PC-9 (cell line): ENCODE data around the gene MATCAP1. TPM values are rescaled to one million over a fixed set of nuclear protein-coding genes. Genes with fewer than 3 reads are reported as not detected.

Source experiments
- BruUV-seq: library from RNA; stranded (reverse); fragments of 400-500 nt; replicated peaks from 2 replicates; lab custom pipeline; 2021; lab: Mats Ljungman, UMichigan
- CTCF ChIA-PET: fragments of 300-600 bp; sonication (Branson Sonifier 250); formaldehyde crosslinking; loops from one replicate; lab custom pipeline; 2022; ENCODE audit warnings: antibody characterized with exemption; lab: Charles Lee
- POLR2A ChIA-PET: fragments of 300-600 bp; sonication (Branson Sonifier 250); formaldehyde crosslinking; loops from one replicate; lab custom pipeline; 2022; ENCODE audit warnings: antibody characterized with exemption; ENCODE audit not compliant: unreplicated experiment; lab: Charles Lee
- DNase-seq, 2 experiments: peaks; one replicate each; pipeline versions ENCODE4 v3.0.0 to v3.0.0-alpha.2; 2015 to 2022; ENCODE audit warnings: mixed read lengths in 1 of 2
- H2AFZ ChIP-seq: fragments of 200-600 bp; sonication (generic); 2 replicates; pipeline ENCODE4 v1.8.1; 2017; ENCODE audit warnings: antibody characterized with exemption
- H3F3A ChIP-seq: fragments of 200-600 bp; sonication (generic); 2 replicates; pipeline ENCODE4 v1.8.1; 2017; ENCODE audit warnings: antibody characterized with exemption, mild to moderate bottlenecking, low read depth; ENCODE audit not compliant: insufficient read depth
- H3K27ac ChIP-seq: fragments of 200-600 bp; sonication (generic); 2 replicates; pipeline ENCODE4 v1.6.1; 2016; ENCODE audit warnings: mixed run types
- H3K27me3 ChIP-seq: fragments of 200-600 bp; sonication (generic); 2 replicates; pipeline ENCODE4 v1.6.1; 2016; ENCODE audit warnings: low read depth, mixed run types; ENCODE audit not compliant: insufficient read depth
- H3K36me3 ChIP-seq: fragments of 200-600 bp; sonication (generic); 2 replicates; pipeline ENCODE4 v1.6.1; 2016; ENCODE audit warnings: low read depth, mixed run types
- H3K4me1 ChIP-seq: fragments of 200-600 bp; sonication (generic); replicated peaks from 2 replicates; pipeline ENCODE4 v1.6.1; 2016; ENCODE audit warnings: mixed run types; ENCODE audit not compliant: insufficient read depth
- H3K4me2 ChIP-seq: fragments of 200-600 bp; sonication (generic); 2 replicates; pipeline ENCODE4 v1.6.1; 2017; ENCODE audit warnings: mixed run types
- H3K4me3 ChIP-seq: fragments of 200-600 bp; sonication (generic); 2 replicates; pipeline ENCODE4 v1.6.1; 2016; ENCODE audit warnings: mixed run types
- H3K79me2 ChIP-seq: fragments of 200-600 bp; sonication (generic); 2 replicates; pipeline ENCODE4 v1.6.1; 2017; ENCODE audit warnings: low read depth, mixed run types
- H3K9me2 ChIP-seq: fragments of 200-600 bp; sonication (generic); 2 replicates; pipeline ENCODE4 v1.8.1; 2017; ENCODE audit warnings: mild to moderate bottlenecking; ENCODE audit not compliant: insufficient read depth
- H3K9me3 ChIP-seq: fragments of 200-600 bp; sonication (generic); 2 replicates; pipeline ENCODE4 v1.8.1; 2016; ENCODE audit warnings: low read depth; ENCODE audit not compliant: insufficient read depth
- H4K20me1 ChIP-seq: fragments of 200-600 bp; sonication (generic); 2 replicates; pipeline ENCODE4 v1.8.1; 2017; ENCODE audit not compliant: insufficient read depth
- EZH2 ChIP-seq: fragments of 200-600 bp; sonication (generic); IDR thresholded peaks from 2 replicates; pipeline ENCODE4 v1.8.0; 2017; ENCODE audit warnings: antibody characterized with exemption, low read depth
- intact Hi-C: fragments of 100-400 bp; cut with micrococcal nuclease; formaldehyde crosslinking; loops from one replicate; pipeline ENCODE4 v1.10.0; 2022; ENCODE audit not compliant: unreplicated experiment
- total RNA-seq: library from RNA; stranded (reverse); gene quantifications from 2 replicates; pipeline ENCODE4 v1.2.3, GENCODE V29; 2021
- TF ChIP-seq, protein P1 (sequence below): fragments of 200-600 bp; sonication (generic); conservative IDR thresholded peaks from 2 replicates; pipeline ENCODE4 v1.6.1; 2017; ENCODE audit warnings: mixed run types, antibody characterized with exemption, mild to moderate bottlenecking, moderate library complexity

MATCAP1 gene
- total RNA-seq, 1 experiment from 2014 or later, result 24.6 TPM

- Histone ChIP-seq H3K4me1 (peaks cover 44% of the 10 kb centered on the region), H3K27me3 (no peaks in the 10 kb centered on the region), H3K36me3 (0 out of 2 replicates have a peak, but pooled peaks cover 4% of the 10 kb centered on the region), H3K4me3 (no peak overlapping the region), H4K20me1 (peaks cover 11% of the 10 kb centered on the region; the same call in 1 of the 2 replicates), H3K9me2 (no peaks in the 10 kb centered on the region), H3K4me2 (no peak overlapping the region), H2AFZ (no peak overlapping the region), H3K9me3 (no peaks in the 10 kb centered on the region), H3K79me2 (peaks cover 16% of the 10 kb centered on the region), H3K27ac (no peak overlapping the region), H3F3A (peaks cover 46% of the 10 kb centered on the region)
- no peak for DNase-seq
- no peak for TF ChIP-seq EZH2
- TF ChIP-seq, protein P1, sequence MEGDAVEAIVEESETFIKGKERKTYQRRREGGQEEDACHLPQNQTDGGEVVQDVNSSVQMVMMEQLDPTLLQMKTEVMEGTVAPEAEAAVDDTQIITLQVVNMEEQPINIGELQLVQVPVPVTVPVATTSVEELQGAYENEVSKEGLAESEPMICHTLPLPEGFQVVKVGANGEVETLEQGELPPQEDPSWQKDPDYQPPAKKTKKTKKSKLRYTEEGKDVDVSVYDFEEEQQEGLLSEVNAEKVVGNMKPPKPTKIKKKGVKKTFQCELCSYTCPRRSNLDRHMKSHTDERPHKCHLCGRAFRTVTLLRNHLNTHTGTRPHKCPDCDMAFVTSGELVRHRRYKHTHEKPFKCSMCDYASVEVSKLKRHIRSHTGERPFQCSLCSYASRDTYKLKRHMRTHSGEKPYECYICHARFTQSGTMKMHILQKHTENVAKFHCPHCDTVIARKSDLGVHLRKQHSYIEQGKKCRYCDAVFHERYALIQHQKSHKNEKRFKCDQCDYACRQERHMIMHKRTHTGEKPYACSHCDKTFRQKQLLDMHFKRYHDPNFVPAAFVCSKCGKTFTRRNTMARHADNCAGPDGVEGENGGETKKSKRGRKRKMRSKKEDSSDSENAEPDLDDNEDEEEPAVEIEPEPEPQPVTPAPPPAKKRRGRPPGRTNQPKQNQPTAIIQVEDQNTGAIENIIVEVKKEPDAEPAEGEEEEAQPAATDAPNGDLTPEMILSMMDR, result no peak
- ChIA-PET POLR2A (interaction anchor here (0.6 to 0.7 kb wide), 2 partner anchors 64 to 191 kb away, joined by 4 to 5 read pairs; partner anchors contain the start of gene TPPP3), CTCF (interaction anchor here (0.7 kb wide), 3 partner anchors 9 to 45 kb away, joined by 3 to 8 read pairs (median 6); no protein-coding TSS in a partner anchor)
- no TSS peak for BruUV-seq
- intact Hi-C loops, result no loop called here
These were observed 17.9 kb upstream of the MATCAP1 start for GRCh38 chr16:67201411-67202345.

GRCh38 chr16:67200491-67200890 is 16.7 kb upstream of the MATCAP1 start:
- peak overlapping the region; percentile 89 for H3K4me3 ChIP-seq
- H3K27me3 ChIP-seq, result no peaks in the 10 kb centered on the region
- BruUV-seq, result no TSS peak
- ChIA-PET POLR2A (interaction anchor here (0.6 to 0.8 kb wide), 3 partner anchors 46 to 241 kb away, joined by 4 to 19 read pairs (median 11); partner anchors contain the start of gene TPPP3), CTCF (interaction anchor here (0.6 kb wide), 1 partner anchor 47 kb away, joined by 3 read pairs; no protein-coding TSS in a partner anchor)
- peaks cover 39% of the 10 kb centered on the region for H3K4me1 ChIP-seq
- H3K36me3 ChIP-seq, result peaks cover 15% of the 10 kb centered on the region; the same call in 1 of the 2 replicates
- peaks cover 17% of the 10 kb centered on the region for H3K79me2 ChIP-seq
- peak overlapping the region; percentile 95 for H3K4me2 ChIP-seq
- no peak overlapping the region for H2AFZ ChIP-seq
- DNase-seq, result no peak
- TF ChIP-seq EZH2, result no peak
- TF ChIP-seq, protein P1, result no peak
- H3K27ac ChIP-seq, result no peak overlapping the region
- peaks cover 46% of the 10 kb centered on the region for H3F3A ChIP-seq
- H4K20me1 ChIP-seq, result peaks cover 11% of the 10 kb centered on the region; the same call in 1 of the 2 replicates
- no peaks in the 10 kb centered on the region for H3K9me2 ChIP-seq
- intact Hi-C loops, result no loop called here
- H3K9me3 ChIP-seq, result no peaks in the 10 kb centered on the region

- no TSS peak for BruUV-seq
- H3K27me3 ChIP-seq, result no peaks in the 10 kb centered on the region
- no peak for TF ChIP-seq EZH2
- TF ChIP-seq, protein P1, result peak; percentile 58; the same call in 1 of the 2 replicates
- no peak overlapping the region for H3K27ac ChIP-seq
- peak overlapping the region; percentile 95 for H3K4me2 ChIP-seq
- CTCF ChIA-PET, result interaction anchor here (1.8 kb wide), 1 partner anchor 44 kb away, joined by 7 read pairs; no protein-coding TSS in a partner anchor
- no peaks in the 10 kb centered on the region for H3K9me3 ChIP-seq
- H3F3A ChIP-seq, result peaks cover 46% of the 10 kb centered on the region
- intact Hi-C loops, result loop anchor here (1.0 to 10.0 kb wide), 6 partner anchors 46 to 265 kb away; partner anchors contain the start of genes B3GNT9 and TPPP3
- no peaks in the 10 kb centered on the region for H3K9me2 ChIP-seq
- POLR2A ChIA-PET, result interaction anchor here (0.6 to 0.8 kb wide), 2 partner anchors 47 to 242 kb away, joined by 11 to 19 read pairs; no protein-coding TSS in a partner anchor
- DNase-seq, result peak in 1 of 2 experiments; percentile 34
- peaks cover 39% of the 10 kb centered on the region for H3K4me1 ChIP-seq
- peaks cover 11% of the 10 kb centered on the region; the same call in 1 of the 2 replicates for H4K20me1 ChIP-seq
- peak overlapping the region; percentile 85 for H2AFZ ChIP-seq
- peak overlapping the region; percentile 89 for H3K4me3 ChIP-seq
- H3K79me2 ChIP-seq, result peaks cover 24% of the 10 kb centered on the region
- H3K36me3 ChIP-seq, result peaks cover 20% of the 10 kb centered on the region; the same call in 1 of the 2 replicates
These were observed 16.0 kb upstream of the MATCAP1 start for GRCh38 chr16:67199808-67200198.
